Measurements from ENCODE around the gene CFAP161. TPM values are rescaled to one million over a fixed set of nuclear protein-coding genes. Genes with fewer than 3 reads are reported as not detected.

The CFAP161 gene
- total and polyA plus RNA-seq, 2 experiments from 2014 or later = 0.13 TPM; not detected in 1

DNA sequence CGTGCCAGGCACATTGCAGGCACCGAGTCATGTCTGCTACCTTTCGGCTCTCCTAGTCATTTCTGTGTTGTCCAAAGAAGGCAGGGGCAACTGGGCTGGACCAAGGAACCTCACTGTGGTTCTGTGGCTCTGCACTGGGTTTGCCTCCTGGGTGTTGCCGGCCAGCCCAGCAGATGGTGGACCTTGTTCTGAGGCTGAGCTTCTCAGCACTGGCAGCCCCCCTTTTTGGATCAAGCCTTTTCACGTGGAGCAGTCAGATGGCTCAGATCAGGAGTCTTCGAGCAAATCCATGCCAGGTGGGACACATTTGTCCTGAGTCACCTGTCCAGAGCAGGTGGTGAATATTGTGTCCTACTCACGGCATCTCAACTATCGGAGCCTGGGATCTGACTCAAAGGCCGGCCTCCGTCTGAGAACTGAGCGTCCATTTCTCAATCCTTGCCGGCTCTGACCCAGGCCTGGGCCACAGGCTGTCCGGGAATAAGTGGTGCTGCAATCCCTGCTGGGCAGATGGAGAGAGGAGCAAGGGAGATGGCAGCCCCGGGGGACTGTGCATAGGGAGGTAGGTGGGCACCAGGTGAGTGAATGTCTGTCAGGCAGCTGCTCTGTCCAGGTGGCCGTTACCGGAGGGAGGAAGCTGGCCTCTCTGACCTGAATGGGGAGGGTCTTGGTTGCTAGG, 62.6 kb downstream of the CFAP161 start, which contains the start of gene IL16:
IL16 (plus strand) TSS at position 304 of the 679 bp plus-strand sequence. CDS start 28,521 bp downstream, outside the sequence.
- H3K27me3 Mint-ChIP-seq (ENCODE audit: insufficient read depth, low read depth, poor library complexity) = peaks cover 8% of the 10 kb centered on the region
- Histone ChIP-seq H3K4me1 (ENCODE audit: insufficient read depth) (no peaks in the 10 kb centered on the region), H3K4me2 (no peak within 1 kb of the TSS), H3K27me3 (ENCODE audit: insufficient read depth) (no peaks in the 10 kb centered on the region), H3K79me2 (replicated peaks; ENCODE audit: insufficient read depth) (no peaks in the 10 kb centered on the region), H2AFZ (peak within 1 kb of the TSS; percentile 52; the same call in 1 of the 2 replicates), H3K9me2 (ENCODE audit: insufficient read depth) (no peaks in the 10 kb centered on the region; the same call in 1 of the 2 replicates), H3K27ac (ENCODE audit: low read depth) (no peak within 1 kb of the TSS), H3K4me3 (no peak within 1 kb of the TSS), H3F3A (replicated peaks; ENCODE audit: low read depth) (no peaks in the 10 kb centered on the region), H3K36me3 (ENCODE audit: insufficient read depth) (no peaks in the 10 kb centered on the region), H4K20me1 (replicated peaks; ENCODE audit: insufficient read depth) (no peaks in the 10 kb centered on the region)
- TF ChIP-seq EZH2phosphoT487 (IDR thresholded peaks at IDR 0.05; ENCODE audit: unreplicated experiment) = no peak
- no peak for TF ChIP-seq JUNB (IDR thresholded peaks at IDR 0.05; ENCODE audit: unreplicated experiment)
- TF ChIP-seq NANOG (IDR thresholded peaks at IDR 0.05; ENCODE audit: borderline replicate concordance) = no peak
- TF ChIP-seq, protein P1, sequence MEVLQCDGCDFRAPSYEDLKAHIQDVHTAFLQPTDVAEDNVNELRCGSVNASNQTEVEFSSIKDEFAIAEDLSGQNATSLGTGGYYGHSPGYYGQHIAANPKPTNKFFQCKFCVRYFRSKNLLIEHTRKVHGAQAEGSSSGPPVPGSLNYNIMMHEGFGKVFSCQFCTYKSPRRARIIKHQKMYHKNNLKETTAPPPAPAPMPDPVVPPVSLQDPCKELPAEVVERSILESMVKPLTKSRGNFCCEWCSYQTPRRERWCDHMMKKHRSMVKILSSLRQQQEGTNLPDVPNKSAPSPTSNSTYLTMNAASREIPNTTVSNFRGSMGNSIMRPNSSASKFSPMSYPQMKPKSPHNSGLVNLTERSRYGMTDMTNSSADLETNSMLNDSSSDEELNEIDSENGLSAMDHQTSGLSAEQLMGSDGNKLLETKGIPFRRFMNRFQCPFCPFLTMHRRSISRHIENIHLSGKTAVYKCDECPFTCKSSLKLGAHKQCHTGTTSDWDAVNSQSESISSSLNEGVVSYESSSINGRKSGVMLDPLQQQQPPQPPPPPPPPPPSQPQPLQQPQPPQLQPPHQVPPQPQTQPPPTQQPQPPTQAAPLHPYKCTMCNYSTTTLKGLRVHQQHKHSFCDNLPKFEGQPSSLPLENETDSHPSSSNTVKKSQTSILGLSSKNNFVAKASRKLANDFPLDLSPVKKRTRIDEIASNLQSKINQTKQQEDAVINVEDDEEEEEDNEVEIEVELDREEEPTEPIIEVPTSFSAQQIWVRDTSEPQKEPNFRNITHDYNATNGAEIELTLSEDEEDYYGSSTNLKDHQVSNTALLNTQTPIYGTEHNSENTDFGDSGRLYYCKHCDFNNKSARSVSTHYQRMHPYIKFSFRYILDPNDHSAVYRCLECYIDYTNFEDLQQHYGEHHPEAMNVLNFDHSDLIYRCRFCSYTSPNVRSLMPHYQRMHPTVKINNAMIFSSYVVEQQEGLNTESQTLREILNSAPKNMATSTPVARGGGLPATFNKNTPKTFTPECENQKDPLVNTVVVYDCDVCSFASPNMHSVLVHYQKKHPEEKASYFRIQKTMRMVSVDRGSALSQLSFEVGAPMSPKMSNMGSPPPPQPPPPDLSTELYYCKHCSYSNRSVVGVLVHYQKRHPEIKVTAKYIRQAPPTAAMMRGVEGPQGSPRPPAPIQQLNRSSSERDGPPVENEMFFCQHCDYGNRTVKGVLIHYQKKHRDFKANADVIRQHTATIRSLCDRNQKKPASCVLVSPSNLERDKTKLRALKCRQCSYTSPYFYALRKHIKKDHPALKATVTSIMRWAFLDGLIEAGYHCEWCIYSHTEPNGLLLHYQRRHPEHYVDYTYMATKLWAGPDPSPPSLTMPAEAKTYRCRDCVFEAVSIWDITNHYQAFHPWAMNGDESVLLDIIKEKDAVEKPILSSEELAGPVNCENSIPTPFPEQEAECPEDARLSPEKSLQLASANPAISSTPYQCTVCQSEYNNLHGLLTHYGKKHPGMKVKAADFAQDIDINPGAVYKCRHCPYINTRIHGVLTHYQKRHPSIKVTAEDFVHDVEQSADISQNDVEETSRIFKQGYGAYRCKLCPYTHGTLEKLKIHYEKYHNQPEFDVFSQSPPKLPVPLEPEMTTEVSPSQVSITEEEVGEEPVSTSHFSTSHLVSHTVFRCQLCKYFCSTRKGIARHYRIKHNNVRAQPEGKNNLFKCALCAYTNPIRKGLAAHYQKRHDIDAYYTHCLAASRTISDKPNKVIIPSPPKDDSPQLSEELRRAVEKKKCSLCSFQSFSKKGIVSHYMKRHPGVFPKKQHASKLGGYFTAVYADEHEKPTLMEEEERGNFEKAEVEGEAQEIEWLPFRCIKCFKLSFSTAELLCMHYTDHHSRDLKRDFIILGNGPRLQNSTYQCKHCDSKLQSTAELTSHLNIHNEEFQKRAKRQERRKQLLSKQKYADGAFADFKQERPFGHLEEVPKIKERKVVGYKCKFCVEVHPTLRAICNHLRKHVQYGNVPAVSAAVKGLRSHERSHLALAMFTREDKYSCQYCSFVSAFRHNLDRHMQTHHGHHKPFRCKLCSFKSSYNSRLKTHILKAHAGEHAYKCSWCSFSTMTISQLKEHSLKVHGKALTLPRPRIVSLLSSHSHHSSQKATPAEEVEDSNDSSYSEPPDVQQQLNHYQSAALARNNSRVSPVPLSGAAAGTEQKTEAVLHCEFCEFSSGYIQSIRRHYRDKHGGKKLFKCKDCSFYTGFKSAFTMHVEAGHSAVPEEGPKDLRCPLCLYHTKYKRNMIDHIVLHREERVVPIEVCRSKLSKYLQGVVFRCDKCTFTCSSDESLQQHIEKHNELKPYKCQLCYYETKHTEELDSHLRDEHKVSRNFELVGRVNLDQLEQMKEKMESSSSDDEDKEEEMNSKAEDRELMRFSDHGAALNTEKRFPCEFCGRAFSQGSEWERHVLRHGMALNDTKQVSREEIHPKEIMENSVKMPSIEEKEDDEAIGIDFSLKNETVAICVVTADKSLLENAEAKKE (CRISPR knock-in tag; IDR thresholded peaks at IDR 0.05) = no peak
- TF ChIP-seq, protein P2, sequence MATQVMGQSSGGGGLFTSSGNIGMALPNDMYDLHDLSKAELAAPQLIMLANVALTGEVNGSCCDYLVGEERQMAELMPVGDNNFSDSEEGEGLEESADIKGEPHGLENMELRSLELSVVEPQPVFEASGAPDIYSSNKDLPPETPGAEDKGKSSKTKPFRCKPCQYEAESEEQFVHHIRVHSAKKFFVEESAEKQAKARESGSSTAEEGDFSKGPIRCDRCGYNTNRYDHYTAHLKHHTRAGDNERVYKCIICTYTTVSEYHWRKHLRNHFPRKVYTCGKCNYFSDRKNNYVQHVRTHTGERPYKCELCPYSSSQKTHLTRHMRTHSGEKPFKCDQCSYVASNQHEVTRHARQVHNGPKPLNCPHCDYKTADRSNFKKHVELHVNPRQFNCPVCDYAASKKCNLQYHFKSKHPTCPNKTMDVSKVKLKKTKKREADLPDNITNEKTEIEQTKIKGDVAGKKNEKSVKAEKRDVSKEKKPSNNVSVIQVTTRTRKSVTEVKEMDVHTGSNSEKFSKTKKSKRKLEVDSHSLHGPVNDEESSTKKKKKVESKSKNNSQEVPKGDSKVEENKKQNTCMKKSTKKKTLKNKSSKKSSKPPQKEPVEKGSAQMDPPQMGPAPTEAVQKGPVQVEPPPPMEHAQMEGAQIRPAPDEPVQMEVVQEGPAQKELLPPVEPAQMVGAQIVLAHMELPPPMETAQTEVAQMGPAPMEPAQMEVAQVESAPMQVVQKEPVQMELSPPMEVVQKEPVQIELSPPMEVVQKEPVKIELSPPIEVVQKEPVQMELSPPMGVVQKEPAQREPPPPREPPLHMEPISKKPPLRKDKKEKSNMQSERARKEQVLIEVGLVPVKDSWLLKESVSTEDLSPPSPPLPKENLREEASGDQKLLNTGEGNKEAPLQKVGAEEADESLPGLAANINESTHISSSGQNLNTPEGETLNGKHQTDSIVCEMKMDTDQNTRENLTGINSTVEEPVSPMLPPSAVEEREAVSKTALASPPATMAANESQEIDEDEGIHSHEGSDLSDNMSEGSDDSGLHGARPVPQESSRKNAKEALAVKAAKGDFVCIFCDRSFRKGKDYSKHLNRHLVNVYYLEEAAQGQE (IDR thresholded peaks at IDR 0.05; ENCODE audit: unreplicated experiment) = no peak
- TF ChIP-seq CREB1 (CRISPR knock-in tag; IDR thresholded peaks at IDR 0.05; ENCODE audit: low read depth) = no peak
- no peak for TF ChIP-seq ZNF331 (CRISPR knock-in tag; IDR thresholded peaks at IDR 0.05; ENCODE audit: low read depth)
- TF ChIP-seq, protein P3, sequence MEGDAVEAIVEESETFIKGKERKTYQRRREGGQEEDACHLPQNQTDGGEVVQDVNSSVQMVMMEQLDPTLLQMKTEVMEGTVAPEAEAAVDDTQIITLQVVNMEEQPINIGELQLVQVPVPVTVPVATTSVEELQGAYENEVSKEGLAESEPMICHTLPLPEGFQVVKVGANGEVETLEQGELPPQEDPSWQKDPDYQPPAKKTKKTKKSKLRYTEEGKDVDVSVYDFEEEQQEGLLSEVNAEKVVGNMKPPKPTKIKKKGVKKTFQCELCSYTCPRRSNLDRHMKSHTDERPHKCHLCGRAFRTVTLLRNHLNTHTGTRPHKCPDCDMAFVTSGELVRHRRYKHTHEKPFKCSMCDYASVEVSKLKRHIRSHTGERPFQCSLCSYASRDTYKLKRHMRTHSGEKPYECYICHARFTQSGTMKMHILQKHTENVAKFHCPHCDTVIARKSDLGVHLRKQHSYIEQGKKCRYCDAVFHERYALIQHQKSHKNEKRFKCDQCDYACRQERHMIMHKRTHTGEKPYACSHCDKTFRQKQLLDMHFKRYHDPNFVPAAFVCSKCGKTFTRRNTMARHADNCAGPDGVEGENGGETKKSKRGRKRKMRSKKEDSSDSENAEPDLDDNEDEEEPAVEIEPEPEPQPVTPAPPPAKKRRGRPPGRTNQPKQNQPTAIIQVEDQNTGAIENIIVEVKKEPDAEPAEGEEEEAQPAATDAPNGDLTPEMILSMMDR (conservative IDR thresholded peaks at IDR 0.05; ENCODE audit: low read depth in 2 of 2) = no peak
- no peak for TF ChIP-seq POLR2AphosphoS5 (IDR thresholded peaks at IDR 0.05; ENCODE audit: low read depth)
- TF ChIP-seq ZNF114 (CRISPR knock-in tag; IDR thresholded peaks at IDR 0.05) = no peak
- no peak for TF ChIP-seq EZH2 (IDR thresholded peaks at IDR 0.05; ENCODE audit: low read depth, unreplicated experiment)
- TF ChIP-seq, protein P4, sequence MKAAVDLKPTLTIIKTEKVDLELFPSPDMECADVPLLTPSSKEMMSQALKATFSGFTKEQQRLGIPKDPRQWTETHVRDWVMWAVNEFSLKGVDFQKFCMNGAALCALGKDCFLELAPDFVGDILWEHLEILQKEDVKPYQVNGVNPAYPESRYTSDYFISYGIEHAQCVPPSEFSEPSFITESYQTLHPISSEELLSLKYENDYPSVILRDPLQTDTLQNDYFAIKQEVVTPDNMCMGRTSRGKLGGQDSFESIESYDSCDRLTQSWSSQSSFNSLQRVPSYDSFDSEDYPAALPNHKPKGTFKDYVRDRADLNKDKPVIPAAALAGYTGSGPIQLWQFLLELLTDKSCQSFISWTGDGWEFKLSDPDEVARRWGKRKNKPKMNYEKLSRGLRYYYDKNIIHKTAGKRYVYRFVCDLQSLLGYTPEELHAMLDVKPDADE (IDR thresholded peaks at IDR 0.05) = no peak
- TF ChIP-seq STAT1 (IDR thresholded peaks at IDR 0.05; ENCODE audit: unreplicated experiment) = no peak
- DNase-seq (ENCODE audit: low spot score) (no peak), ATAC-seq (no peak)
- peaks cover 2% of the 10 kb centered on the region; the same call in 1 of the 3 replicates for H3K4me1 Mint-ChIP-seq
- H3K9me3 Mint-ChIP-seq = no peaks in the 10 kb centered on the region; the same call in 2 of the 3 replicates
- H3K36me3 Mint-ChIP-seq (ENCODE audit: low read depth) = no peaks in the 10 kb centered on the region
- no peak within 1 kb of the TSS for H3K4me3 Mint-ChIP-seq
- 0 out of 2 replicates have a peak within 1 kb of the TSS, but pooled peaks have one; percentile 15 for H3K27ac Mint-ChIP-seq

All from GM23338 (cell line).